ENCODE measurements around the gene STIMATE. TPM values are rescaled to one million over a fixed set of nuclear protein-coding genes. Genes with fewer than 3 reads are reported as not detected.

Gene STIMATE
- total and polyA plus RNA-seq, 9 donors = 6.0 to 10.0 (median 7.9) TPM

GRCh38 chr3:52873433-52874159, 23.8 kb downstream of the STIMATE start:
- H3K36me3 ChIP-seq (ENCODE audit: control insufficient read depth, insufficient read depth, low read length) = peaks cover 3% of the 10 kb centered on the region
- no peak for DNase-seq
- no peak overlapping the region for H3K27ac ChIP-seq (ENCODE audit: low read length)
- no peak overlapping the region for H3K4me3 ChIP-seq (ENCODE audit: low read length)
- no peaks in the 10 kb centered on the region for H3K27me3 ChIP-seq (ENCODE audit: control insufficient read depth, insufficient read depth, low read length)
- 78% methylated on average over 4 of the region's 8 CpGs for WGBS (ENCODE audit: insufficient coverage)
- no peaks in the 10 kb centered on the region for H3K4me1 ChIP-seq (ENCODE audit: control insufficient read depth, insufficient read depth, low read length)
- H3K9me3 ChIP-seq (replicated peaks; ENCODE audit: control insufficient read depth, low read depth, low read length) = no peaks in the 10 kb centered on the region

GRCh38 chr3:52872245-52872644, 25.1 kb downstream of the STIMATE start:
- Histone ChIP-seq H3K27me3 (ENCODE audit: control insufficient read depth, insufficient read depth, low read length) (no peaks in the 10 kb centered on the region), H3K4me1 (ENCODE audit: control insufficient read depth, insufficient read depth, low read length) (no peaks in the 10 kb centered on the region), H3K27ac (ENCODE audit: low read length) (no peak overlapping the region), H3K9me3 (replicated peaks; ENCODE audit: control insufficient read depth, low read depth, low read length) (no peaks in the 10 kb centered on the region), H3K36me3 (ENCODE audit: control insufficient read depth, insufficient read depth, low read length) (no peaks in the 10 kb centered on the region), H3K4me3 (ENCODE audit: low read length) (no peak overlapping the region)
- no CpG with 5 or more reads among the region's 3 CpGs for WGBS (ENCODE audit: insufficient coverage)
- DNase-seq = no peak

GRCh38 chr3:52871761-52872160, 25.6 kb downstream of the STIMATE start:
- no peak overlapping the region for H3K4me3 ChIP-seq (ENCODE audit: low read length)
- H3K4me1 ChIP-seq (ENCODE audit: control insufficient read depth, insufficient read depth, low read length) = no peaks in the 10 kb centered on the region
- no peak overlapping the region for H3K27ac ChIP-seq (ENCODE audit: low read length)
- 74% methylated on average over 9 of the region's 9 CpGs for WGBS (ENCODE audit: insufficient coverage)
- no peaks in the 10 kb centered on the region for H3K9me3 ChIP-seq (replicated peaks; ENCODE audit: control insufficient read depth, low read depth, low read length)
- no peaks in the 10 kb centered on the region for H3K27me3 ChIP-seq (ENCODE audit: control insufficient read depth, insufficient read depth, low read length)
- DNase-seq = no peak
- no peaks in the 10 kb centered on the region for H3K36me3 ChIP-seq (ENCODE audit: control insufficient read depth, insufficient read depth, low read length)

- DNase-seq = no peak
- 96% methylated on average over 10 of the region's 10 CpGs for WGBS (ENCODE audit: insufficient coverage)
- Histone ChIP-seq H3K27me3 (ENCODE audit: control insufficient read depth, insufficient read depth, low read length) (no peaks in the 10 kb centered on the region), H3K9me3 (replicated peaks; ENCODE audit: control insufficient read depth, low read depth, low read length) (no peaks in the 10 kb centered on the region), H3K27ac (ENCODE audit: low read length) (no peak overlapping the region), H3K4me1 (ENCODE audit: control insufficient read depth, insufficient read depth, low read length) (no peaks in the 10 kb centered on the region), H3K36me3 (ENCODE audit: control insufficient read depth, insufficient read depth, low read length) (no peaks in the 10 kb centered on the region), H3K4me3 (ENCODE audit: low read length) (no peak overlapping the region)
These were observed 26.9 kb downstream of the STIMATE start for GRCh38 chr3:52870471-52870870.

- 97% methylated on average over 11 of the region's 12 CpGs for WGBS (ENCODE audit: insufficient coverage)
- H3K9me3 ChIP-seq (replicated peaks; ENCODE audit: control insufficient read depth, low read depth, low read length) = peaks cover 4% of the 10 kb centered on the region
- H3K4me1 ChIP-seq (ENCODE audit: control insufficient read depth, insufficient read depth, low read length) = no peaks in the 10 kb centered on the region
- H3K36me3 ChIP-seq (ENCODE audit: control insufficient read depth, insufficient read depth, low read length) = no peaks in the 10 kb centered on the region
- no peak overlapping the region for H3K27ac ChIP-seq (ENCODE audit: low read length)
- no peaks in the 10 kb centered on the region for H3K27me3 ChIP-seq (ENCODE audit: control insufficient read depth, insufficient read depth, low read length)
- no peak overlapping the region for H3K4me3 ChIP-seq (ENCODE audit: low read length)
- no peak for DNase-seq
These were observed 30.9 kb downstream of the STIMATE start for GRCh38 chr3:52866427-52866826.

GRCh38 chr3:52865994-52866393, 31.4 kb downstream of the STIMATE start:
- Histone ChIP-seq H3K4me3 (ENCODE audit: low read length) (no peak overlapping the region), H3K4me1 (ENCODE audit: control insufficient read depth, insufficient read depth, low read length) (no peaks in the 10 kb centered on the region), H3K36me3 (ENCODE audit: control insufficient read depth, insufficient read depth, low read length) (no peaks in the 10 kb centered on the region), H3K27me3 (ENCODE audit: control insufficient read depth, insufficient read depth, low read length) (no peaks in the 10 kb centered on the region), H3K9me3 (replicated peaks; ENCODE audit: control insufficient read depth, low read depth, low read length) (peaks cover 4% of the 10 kb centered on the region), H3K27ac (ENCODE audit: low read length) (no peak overlapping the region)
- 96% methylated on average over 12 of the region's 13 CpGs for WGBS (ENCODE audit: insufficient coverage)
- DNase-seq = no peak

- no peaks in the 10 kb centered on the region for H3K36me3 ChIP-seq (ENCODE audit: control insufficient read depth, insufficient read depth, low read length)
- no peak for DNase-seq
- no peak overlapping the region for H3K4me3 ChIP-seq (ENCODE audit: low read length)
- H3K9me3 ChIP-seq (replicated peaks; ENCODE audit: control insufficient read depth, low read depth, low read length) = peaks cover 4% of the 10 kb centered on the region
- no peaks in the 10 kb centered on the region for H3K27me3 ChIP-seq (ENCODE audit: control insufficient read depth, insufficient read depth, low read length)
- 79% methylated on average over 4 of the region's 8 CpGs for WGBS (ENCODE audit: insufficient coverage)
- no peak overlapping the region for H3K27ac ChIP-seq (ENCODE audit: low read length)
- H3K4me1 ChIP-seq (ENCODE audit: control insufficient read depth, insufficient read depth, low read length) = no peaks in the 10 kb centered on the region
These were observed 37.0 kb downstream of the STIMATE start for GRCh38 chr3:52860424-52860768.

DNA sequence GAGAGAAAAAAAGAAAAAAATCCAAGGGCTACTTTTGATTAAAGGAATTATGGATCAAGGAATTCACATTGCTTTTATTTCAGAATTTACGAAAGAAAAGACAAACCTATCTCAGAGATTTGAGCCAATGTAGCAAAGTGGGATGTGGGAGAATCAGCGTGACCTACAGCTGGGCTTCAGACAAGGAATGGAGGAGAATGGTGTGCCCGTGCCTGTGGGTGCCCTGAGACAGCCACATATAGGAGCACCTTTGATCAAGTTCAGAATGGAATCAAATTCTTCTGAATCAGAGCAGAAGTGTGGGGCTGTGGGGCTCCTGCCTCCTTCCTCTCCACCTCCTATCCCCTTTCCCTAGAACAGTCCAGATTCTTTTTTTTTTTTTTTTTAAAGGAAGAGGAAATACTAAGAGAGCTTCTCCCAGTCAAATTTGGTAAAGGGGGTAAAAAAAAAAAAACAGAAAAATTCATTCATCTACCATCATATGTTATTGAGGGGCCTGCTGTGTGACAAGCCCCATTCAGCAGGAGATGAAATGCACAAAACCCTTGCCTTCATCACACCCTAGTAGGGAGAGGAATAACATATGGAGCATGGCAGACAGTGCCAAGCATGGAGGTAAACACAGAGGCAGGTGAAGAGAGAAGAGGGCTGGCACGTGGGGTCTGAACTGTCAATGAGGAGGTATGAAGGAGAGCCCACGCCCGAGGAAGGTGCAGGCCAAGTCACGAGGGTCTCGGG, 37.5 kb downstream of the STIMATE start:
- Histone ChIP-seq H3K36me3 (ENCODE audit: control insufficient read depth, insufficient read depth, low read length) (no peaks in the 10 kb centered on the region), H3K9me3 (replicated peaks; ENCODE audit: control insufficient read depth, low read depth, low read length) (peaks cover 4% of the 10 kb centered on the region), H3K27me3 (ENCODE audit: control insufficient read depth, insufficient read depth, low read length) (no peaks in the 10 kb centered on the region), H3K4me1 (ENCODE audit: control insufficient read depth, insufficient read depth, low read length) (no peaks in the 10 kb centered on the region), H3K27ac (ENCODE audit: low read length) (no peak overlapping the region), H3K4me3 (ENCODE audit: low read length) (no peak overlapping the region)
- no peak for DNase-seq
- WGBS (ENCODE audit: insufficient coverage) = 78% methylated on average over 5 of the region's 8 CpGs

GRCh38 chr3:52857864-52858263, 39.5 kb downstream of the STIMATE start:
- H3K4me3 ChIP-seq (ENCODE audit: low read length) = no peak overlapping the region
- H3K36me3 ChIP-seq (ENCODE audit: control insufficient read depth, insufficient read depth, low read length) = peaks cover 5% of the 10 kb centered on the region
- 85% methylated on average over 4 of the region's 5 CpGs for WGBS (ENCODE audit: insufficient coverage)
- DNase-seq = no peak
- no peak overlapping the region for H3K27ac ChIP-seq (ENCODE audit: low read length)
- no peaks in the 10 kb centered on the region for H3K9me3 ChIP-seq (replicated peaks; ENCODE audit: control insufficient read depth, low read depth, low read length)
- H3K27me3 ChIP-seq (ENCODE audit: control insufficient read depth, insufficient read depth, low read length) = no peaks in the 10 kb centered on the region
- no peaks in the 10 kb centered on the region for H3K4me1 ChIP-seq (ENCODE audit: control insufficient read depth, insufficient read depth, low read length)

DNA sequence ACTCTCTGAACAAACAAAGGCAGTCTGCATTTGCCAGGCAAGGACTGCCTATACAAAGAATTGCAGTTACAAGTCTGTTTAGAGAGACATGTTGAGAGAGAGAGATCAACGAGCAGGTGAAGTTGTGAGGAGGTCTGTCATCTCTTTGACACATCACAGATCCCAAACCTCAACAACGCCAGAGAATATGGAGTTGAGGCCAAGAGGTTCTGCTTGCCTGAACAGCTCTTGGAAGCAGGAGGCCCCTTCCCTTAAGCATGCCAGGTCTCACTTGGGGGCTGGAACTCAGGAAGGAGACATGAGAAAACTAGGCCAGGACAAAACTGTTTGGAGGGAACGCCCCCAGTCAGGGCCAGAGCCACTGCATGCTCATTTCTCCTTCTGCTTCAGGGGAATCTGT, 40.2 kb downstream of the STIMATE start:
- DNase-seq = no peak
- Histone ChIP-seq H3K36me3 (ENCODE audit: control insufficient read depth, insufficient read depth, low read length) (peaks cover 8% of the 10 kb centered on the region), H3K9me3 (replicated peaks; ENCODE audit: control insufficient read depth, low read depth, low read length) (no peaks in the 10 kb centered on the region), H3K4me1 (ENCODE audit: control insufficient read depth, insufficient read depth, low read length) (no peaks in the 10 kb centered on the region), H3K4me3 (ENCODE audit: low read length) (no peak overlapping the region), H3K27ac (ENCODE audit: low read length) (no peak overlapping the region), H3K27me3 (ENCODE audit: control insufficient read depth, insufficient read depth, low read length) (no peaks in the 10 kb centered on the region)
- 78% methylated on average over 1 of the region's 3 CpGs for WGBS (ENCODE audit: insufficient coverage)

Data from muscle of leg (tissue), 11 donors.